Mesothelial cell of epicardium (in vitro differentiated cells): ENCODE results near the gene ZBTB39. TPM values are rescaled to one million over a fixed set of nuclear protein-coding genes. Genes with fewer than 3 reads are reported as not detected.

Experiments
- DNase-seq, 2 experiments: peaks; one replicate each; pipeline ENCODE4 v3.0.0; 2021; ENCODE audit warnings: low spot score in 2 of 2; ENCODE audit not compliant: unreplicated experiment in 2 of 2
- H3K27ac Mint-ChIP-seq: 2 replicates; pipeline ENCODE4 v1.8.0; 2021; ENCODE audit warnings: mixed read lengths
- H3K27me3 Mint-ChIP-seq: 2 replicates; pipeline ENCODE4 v1.8.0; 2021; ENCODE audit warnings: low read depth, mixed read lengths
- H3K36me3 Mint-ChIP-seq: 2 replicates; pipeline ENCODE4 v1.8.0; 2021; ENCODE audit warnings: mixed read lengths
- H3K4me1 Mint-ChIP-seq: 2 replicates; pipeline ENCODE4 v1.8.0; 2021; ENCODE audit warnings: mixed read lengths
- H3K4me3 Mint-ChIP-seq: 2 replicates; pipeline ENCODE4 v1.8.0; 2021; ENCODE audit warnings: mild to moderate bottlenecking, moderate library complexity, mixed read lengths
- H3K9me3 Mint-ChIP-seq: 2 replicates; pipeline ENCODE4 v1.8.0; 2021; ENCODE audit warnings: mixed read lengths
- total RNA-seq: library from RNA; stranded (reverse); gene quantifications from 3 replicates; pipeline ENCODE4 v1.2.1, GENCODE V29; 2021
- TF ChIP-seq, protein P1 (sequence below): fragments of 200-600 bp; sonication (generic); IDR thresholded peaks from one replicate; pipeline ENCODE4 v1.5.0; 2021; ENCODE audit warnings: antibody characterized with exemption; ENCODE audit not compliant: unreplicated experiment

The ZBTB39 gene
- total RNA-seq, 1 donor from 2014 or later = 19.2 TPM

- peaks cover 16% of the 10 kb centered on the region for H3K4me1 Mint-ChIP-seq
- TF ChIP-seq, protein P1, sequence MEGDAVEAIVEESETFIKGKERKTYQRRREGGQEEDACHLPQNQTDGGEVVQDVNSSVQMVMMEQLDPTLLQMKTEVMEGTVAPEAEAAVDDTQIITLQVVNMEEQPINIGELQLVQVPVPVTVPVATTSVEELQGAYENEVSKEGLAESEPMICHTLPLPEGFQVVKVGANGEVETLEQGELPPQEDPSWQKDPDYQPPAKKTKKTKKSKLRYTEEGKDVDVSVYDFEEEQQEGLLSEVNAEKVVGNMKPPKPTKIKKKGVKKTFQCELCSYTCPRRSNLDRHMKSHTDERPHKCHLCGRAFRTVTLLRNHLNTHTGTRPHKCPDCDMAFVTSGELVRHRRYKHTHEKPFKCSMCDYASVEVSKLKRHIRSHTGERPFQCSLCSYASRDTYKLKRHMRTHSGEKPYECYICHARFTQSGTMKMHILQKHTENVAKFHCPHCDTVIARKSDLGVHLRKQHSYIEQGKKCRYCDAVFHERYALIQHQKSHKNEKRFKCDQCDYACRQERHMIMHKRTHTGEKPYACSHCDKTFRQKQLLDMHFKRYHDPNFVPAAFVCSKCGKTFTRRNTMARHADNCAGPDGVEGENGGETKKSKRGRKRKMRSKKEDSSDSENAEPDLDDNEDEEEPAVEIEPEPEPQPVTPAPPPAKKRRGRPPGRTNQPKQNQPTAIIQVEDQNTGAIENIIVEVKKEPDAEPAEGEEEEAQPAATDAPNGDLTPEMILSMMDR = no peak
- H3K27ac Mint-ChIP-seq = no peak overlapping the region
- H3K4me3 Mint-ChIP-seq = no peak overlapping the region
- H3K9me3 Mint-ChIP-seq = peaks cover 24% of the 10 kb centered on the region
- no peak for DNase-seq
- no peaks in the 10 kb centered on the region for H3K36me3 Mint-ChIP-seq
- peaks cover 12% of the 10 kb centered on the region for H3K27me3 Mint-ChIP-seq
These were observed 47.9 kb downstream of the ZBTB39 start for GRCh38 chr12:56958422-56958821.

GRCh38 chr12:56957229-56958052 lies 48.9 kb downstream of the ZBTB39 start, which contains the start of gene RDH16:
Gene RDH16, minus strand, starts transcription at chr12:56957608. Its CDS starts 146 bp downstream, at chr12:56957462.
- Mint-ChIP-seq H3K4me3 (no peak within 1 kb of the TSS), H3K27ac (peak within 1 kb of the TSS; percentile 63), H3K9me3 (peaks cover 24% of the 10 kb centered on the region), H3K27me3 (peaks cover 14% of the 10 kb centered on the region), H3K4me1 (peaks cover 16% of the 10 kb centered on the region), H3K36me3 (no peaks in the 10 kb centered on the region)
- no peak for DNase-seq
- TF ChIP-seq, protein P1 = no peak

- H3K4me1 Mint-ChIP-seq = peaks cover 16% of the 10 kb centered on the region
- DNase-seq = no peak
- no peaks in the 10 kb centered on the region for H3K36me3 Mint-ChIP-seq
- H3K27me3 Mint-ChIP-seq = peaks cover 11% of the 10 kb centered on the region
- no peak overlapping the region for H3K4me3 Mint-ChIP-seq
- TF ChIP-seq, protein P1 = no peak
- no peak overlapping the region for H3K27ac Mint-ChIP-seq
- peaks cover 13% of the 10 kb centered on the region for H3K9me3 Mint-ChIP-seq
These were observed 50.6 kb downstream of the ZBTB39 start for GRCh38 chr12:56955631-56956256.

DNA sequence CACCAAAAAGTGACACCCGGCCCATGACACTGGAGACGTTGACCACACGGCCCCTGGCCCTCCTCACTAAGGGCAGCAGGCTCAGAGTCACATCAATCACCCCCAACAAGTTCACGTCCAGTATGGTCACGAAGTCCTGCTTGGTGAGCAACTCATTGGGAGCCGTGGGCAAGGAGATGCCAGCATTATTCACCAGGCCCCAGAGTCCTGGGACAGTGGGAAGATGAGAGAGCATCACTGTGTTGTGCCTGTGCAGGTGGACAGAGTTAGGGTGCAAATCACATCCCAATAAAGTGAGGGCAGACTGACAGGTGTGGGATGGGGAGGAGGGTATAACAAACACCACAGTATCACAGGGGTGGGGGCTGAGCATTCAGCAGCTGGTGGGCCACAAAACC lies 51.4 kb downstream of the ZBTB39 start:
- DNase-seq = no peak
- H3K36me3 Mint-ChIP-seq = no peaks in the 10 kb centered on the region
- H3K4me3 Mint-ChIP-seq = no peak overlapping the region
- H3K4me1 Mint-ChIP-seq = peaks cover 16% of the 10 kb centered on the region
- H3K27ac Mint-ChIP-seq = no peak overlapping the region
- peaks cover 7% of the 10 kb centered on the region for H3K27me3 Mint-ChIP-seq
- peaks cover 8% of the 10 kb centered on the region for H3K9me3 Mint-ChIP-seq
- TF ChIP-seq, protein P1 = no peak

DNA sequence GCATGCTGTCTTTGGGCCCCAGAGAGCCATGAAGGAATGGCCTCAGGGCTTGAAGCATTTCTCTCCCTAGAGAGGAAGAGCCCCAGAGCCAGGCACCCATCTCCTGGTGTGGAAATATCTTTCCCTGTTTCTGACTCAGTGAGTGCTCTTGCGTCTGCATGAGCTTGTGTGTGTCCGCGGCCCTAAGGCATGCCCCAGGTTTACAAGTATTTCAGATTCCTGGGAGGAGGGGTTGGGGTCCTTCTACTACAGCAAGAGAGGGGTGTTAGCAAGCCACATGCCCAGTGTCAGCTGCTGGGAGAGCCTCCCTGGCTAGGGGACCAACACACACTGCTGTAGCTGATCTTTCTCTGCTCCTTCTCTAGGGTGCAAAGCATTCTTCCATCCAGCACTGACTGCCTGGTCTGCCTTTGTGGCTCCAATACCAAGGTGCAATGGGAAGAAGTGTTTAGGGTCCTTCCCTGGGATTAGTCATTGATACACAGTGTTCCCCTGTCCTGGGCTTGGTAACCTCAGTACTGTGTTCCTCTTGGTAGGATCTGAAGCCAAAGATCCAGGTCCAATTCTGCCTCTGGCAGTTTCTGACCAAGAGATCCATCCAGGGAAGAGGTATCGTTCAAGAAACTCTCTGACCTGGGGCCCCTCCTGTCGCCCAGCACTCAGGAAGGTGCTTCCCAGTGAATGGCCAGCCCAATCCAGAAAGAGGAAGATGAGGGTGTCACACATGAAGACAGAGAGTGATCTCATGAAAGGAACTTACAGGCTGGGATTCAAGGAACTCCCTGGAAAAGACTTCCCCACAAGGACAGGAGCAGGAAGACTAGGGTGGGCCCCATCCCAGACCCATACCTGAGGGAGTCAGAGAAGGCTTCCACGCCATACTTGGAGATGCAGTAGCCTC lies 52.0 kb downstream of the ZBTB39 start:
- H3K36me3 Mint-ChIP-seq = no peaks in the 10 kb centered on the region
- H3K4me3 Mint-ChIP-seq = no peak overlapping the region
- H3K4me1 Mint-ChIP-seq = peaks cover 16% of the 10 kb centered on the region
- H3K27ac Mint-ChIP-seq = no peak overlapping the region
- TF ChIP-seq, protein P1 = no peak
- no peak for DNase-seq
- peaks cover 7% of the 10 kb centered on the region for H3K27me3 Mint-ChIP-seq
- peaks cover 1% of the 10 kb centered on the region for H3K9me3 Mint-ChIP-seq
